Measurements from ENCODE around the gene CPNE7. TPM values are rescaled to one million over a fixed set of nuclear protein-coding genes. Genes with fewer than 3 reads are reported as not detected.
A peak's percentile ranks its signal among the peaks of the same experiment; 100 is the strongest.

The CPNE7 gene
- total and polyA plus RNA-seq, 2 of the 13 experiments (the other 11 are each of a cell fraction or from before 2014, with no cell fraction given) = 0.59 TPM; not detected in 1

DNA sequence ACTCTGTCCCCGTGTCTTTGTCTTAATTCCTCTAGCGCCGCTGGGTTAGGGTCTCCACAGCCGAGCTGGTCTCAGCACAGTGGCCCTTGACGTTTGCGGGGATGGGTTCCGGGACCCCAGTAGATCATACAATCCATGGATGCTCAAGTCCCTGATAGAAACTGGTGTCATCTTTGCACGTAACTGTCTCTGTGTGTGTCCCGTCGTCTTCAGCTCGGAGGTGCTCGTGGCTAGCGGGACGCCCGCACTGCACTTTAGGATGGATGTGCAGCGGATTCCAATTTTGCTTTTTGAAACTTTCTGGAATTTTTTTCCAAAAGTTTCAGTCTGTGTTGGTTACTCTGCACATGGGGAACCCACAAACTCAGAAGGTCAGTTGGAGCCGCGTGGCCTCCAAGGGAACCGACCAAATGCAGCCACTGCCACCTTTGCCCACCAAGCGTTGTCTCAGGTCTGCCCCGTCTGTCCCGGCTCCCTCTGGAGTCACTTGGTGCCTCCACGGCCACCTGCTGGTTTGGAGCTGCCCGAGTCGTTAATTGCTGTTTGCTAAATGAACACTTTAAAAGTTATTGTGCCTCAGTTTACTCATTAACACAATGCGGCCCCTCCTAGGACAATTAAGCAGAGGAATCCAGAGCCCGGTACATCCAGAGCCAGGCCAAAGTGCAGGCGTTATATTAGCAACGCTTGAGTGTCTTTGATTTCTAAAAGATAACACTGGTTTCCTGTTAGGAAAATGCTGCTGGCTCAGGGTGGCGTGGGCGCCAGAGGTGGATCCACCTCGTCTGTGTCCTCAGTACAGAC, 32.6 kb downstream of the CPNE7 start:
- in situ Hi-C loops (cut with HindIII; ENCODE audit: extremely low pct_ligation_motif_present, low pct_unique_long_range_greater_than_20kb) = no loop called here
- H3K36me3 ChIP-seq (replicated peaks in 1 of 2; ENCODE audit: control insufficient read depth in 1 of 2, insufficient read depth in 2 of 2, low read length in 2 of 2) = no peaks in the 10 kb centered on the region
- H3K9me3 ChIP-seq (ENCODE audit: low read length) = no peaks in the 10 kb centered on the region
- POLR2A ChIA-PET = no interaction called here
- peak overlapping the region in 1 of 3 experiments; percentile 9; a peak in 2 of 6 replicates for H3K4me3 ChIP-seq (replicated peaks in 1 of 3; ENCODE audit: insufficient read depth in 1 of 3, low read depth in 2 of 3, low read length in 3 of 3)
- CTCF ChIA-PET (ENCODE audit: low intra/inter-chr PET ratio, low total read pairs) = no interaction called here
- DNase-seq (ENCODE audit: low spot score) = no peak
- H3K9ac ChIP-seq (ENCODE audit: insufficient read depth, low read depth, low read length) = no peak overlapping the region
- no peaks in the 10 kb centered on the region for H4K20me1 ChIP-seq (ENCODE audit: insufficient read depth, low read length)
- peak overlapping the region; percentile 62 for H3K4me2 ChIP-seq (ENCODE audit: low read depth, low read length)
- 40% methylated on average over 32 of the region's 32 CpGs for WGBS (ENCODE audit: low lambda C conversion rate)
- H3K27ac ChIP-seq (ENCODE audit: extremely low read length, insufficient read depth, low read length) = no peak overlapping the region
- H3K27me3 ChIP-seq (ENCODE audit: control insufficient read depth in 1 of 2, insufficient read depth in 2 of 2, low read length in 2 of 2) = peaks cover 8 to 34% of the 10 kb centered on the region in 2 experiments
- BruUV-seq (replicated peaks) = no TSS peak
- intact Hi-C loops (cut with micrococcal nuclease; ENCODE audit: unreplicated experiment) = no loop called here
- no peak for FAIRE-seq
- no peaks in the 10 kb centered on the region for H3K79me2 ChIP-seq (ENCODE audit: insufficient read depth, low read length)
- H2AFZ ChIP-seq (ENCODE audit: low read length) = no peak overlapping the region
- peaks cover 28% of the 10 kb centered on the region for H3K4me1 ChIP-seq (ENCODE audit: insufficient read depth, low read length)
- ATAC-seq = peak; percentile 64
- TF ChIP-seq, protein P1, sequence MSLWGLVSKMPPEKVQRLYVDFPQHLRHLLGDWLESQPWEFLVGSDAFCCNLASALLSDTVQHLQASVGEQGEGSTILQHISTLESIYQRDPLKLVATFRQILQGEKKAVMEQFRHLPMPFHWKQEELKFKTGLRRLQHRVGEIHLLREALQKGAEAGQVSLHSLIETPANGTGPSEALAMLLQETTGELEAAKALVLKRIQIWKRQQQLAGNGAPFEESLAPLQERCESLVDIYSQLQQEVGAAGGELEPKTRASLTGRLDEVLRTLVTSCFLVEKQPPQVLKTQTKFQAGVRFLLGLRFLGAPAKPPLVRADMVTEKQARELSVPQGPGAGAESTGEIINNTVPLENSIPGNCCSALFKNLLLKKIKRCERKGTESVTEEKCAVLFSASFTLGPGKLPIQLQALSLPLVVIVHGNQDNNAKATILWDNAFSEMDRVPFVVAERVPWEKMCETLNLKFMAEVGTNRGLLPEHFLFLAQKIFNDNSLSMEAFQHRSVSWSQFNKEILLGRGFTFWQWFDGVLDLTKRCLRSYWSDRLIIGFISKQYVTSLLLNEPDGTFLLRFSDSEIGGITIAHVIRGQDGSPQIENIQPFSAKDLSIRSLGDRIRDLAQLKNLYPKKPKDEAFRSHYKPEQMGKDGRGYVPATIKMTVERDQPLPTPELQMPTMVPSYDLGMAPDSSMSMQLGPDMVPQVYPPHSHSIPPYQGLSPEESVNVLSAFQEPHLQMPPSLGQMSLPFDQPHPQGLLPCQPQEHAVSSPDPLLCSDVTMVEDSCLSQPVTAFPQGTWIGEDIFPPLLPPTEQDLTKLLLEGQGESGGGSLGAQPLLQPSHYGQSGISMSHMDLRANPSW (CRISPR knock-in tag; IDR thresholded peaks at IDR 0.05; ENCODE audit: borderline replicate concordance) = no peak
- TF ChIP-seq ZNF333 (CRISPR knock-in tag; IDR thresholded peaks at IDR 0.05; ENCODE audit: borderline replicate concordance) = no peak
- 0 out of 2 replicates have a peak, but pooled peaks have one; percentile 9 for TF ChIP-seq ZNF350 (CRISPR knock-in tag; IDR thresholded peaks at IDR 0.05; ENCODE audit: borderline replicate concordance, low read depth)
- no peak for TF ChIP-seq GTF2F1 (IDR thresholded peaks at IDR 0.05; ENCODE audit: low read length)
- TF ChIP-seq, protein P2, sequence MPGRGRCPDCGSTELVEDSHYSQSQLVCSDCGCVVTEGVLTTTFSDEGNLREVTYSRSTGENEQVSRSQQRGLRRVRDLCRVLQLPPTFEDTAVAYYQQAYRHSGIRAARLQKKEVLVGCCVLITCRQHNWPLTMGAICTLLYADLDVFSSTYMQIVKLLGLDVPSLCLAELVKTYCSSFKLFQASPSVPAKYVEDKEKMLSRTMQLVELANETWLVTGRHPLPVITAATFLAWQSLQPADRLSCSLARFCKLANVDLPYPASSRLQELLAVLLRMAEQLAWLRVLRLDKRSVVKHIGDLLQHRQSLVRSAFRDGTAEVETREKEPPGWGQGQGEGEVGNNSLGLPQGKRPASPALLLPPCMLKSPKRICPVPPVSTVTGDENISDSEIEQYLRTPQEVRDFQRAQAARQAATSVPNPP (CRISPR knock-in tag; IDR thresholded peaks at IDR 0.05) = no peak
- TF ChIP-seq XBP1 (CRISPR knock-in tag; IDR thresholded peaks at IDR 0.05) = no peak
- TF ChIP-seq KDM3A (CRISPR knock-in tag; IDR thresholded peaks at IDR 0.05; ENCODE audit: low read depth) = no peak
- no peak for TF ChIP-seq TGIF2 (CRISPR knock-in tag; IDR thresholded peaks at IDR 0.05)
- TF ChIP-seq CBX5 (CRISPR knock-in tag; IDR thresholded peaks at IDR 0.05; ENCODE audit: borderline replicate concordance) = no peak
- TF ChIP-seq MTF1 (CRISPR knock-in tag; IDR thresholded peaks at IDR 0.05) = no peak
- no peak for TF ChIP-seq ATF7-NPFF (CRISPR knock-in tag; IDR thresholded peaks at IDR 0.05; ENCODE audit: low read depth)
- no peak for TF ChIP-seq DR1 (CRISPR knock-in tag; IDR thresholded peaks at IDR 0.05)
- no peak for TF ChIP-seq HNF4A (CRISPR knock-in tag; IDR thresholded peaks at IDR 0.05)
- TF ChIP-seq NFE2 (CRISPR knock-in tag; IDR thresholded peaks at IDR 0.05) = no peak
- TF ChIP-seq ZNF788 (CRISPR knock-in tag; IDR thresholded peaks at IDR 0.05; ENCODE audit: borderline replicate concordance) = no peak
- no peak for TF ChIP-seq MAZ (IDR thresholded peaks at IDR 0.05; ENCODE audit: borderline replicate concordance, low read depth, low read length)
- no peak for TF ChIP-seq MAZ (CRISPR knock-in tag; IDR thresholded peaks at IDR 0.05; ENCODE audit: low read depth)
- TF ChIP-seq HDAC1 (CRISPR knock-in tag; IDR thresholded peaks at IDR 0.05) = no peak
- no peak for TF ChIP-seq FIP1L1 (IDR thresholded peaks at IDR 0.05; ENCODE audit: borderline replicate concordance, insufficient read depth, low read depth, low read length)
- TF ChIP-seq NRL (CRISPR knock-in tag; IDR thresholded peaks at IDR 0.05; ENCODE audit: borderline replicate concordance) = peak; percentile 42; the same call in 1 of the 2 replicates
- no peak for TF ChIP-seq XRCC5 (optimal IDR thresholded peaks at IDR 0.05; ENCODE audit: low read length)
- no peak for TF ChIP-seq KLF11 (CRISPR knock-in tag; IDR thresholded peaks at IDR 0.05)

Measured in HepG2 (cell line).